ENCODE data around the gene ZNF613.

- TF ChIP-seq POLR2A (IDR thresholded peaks at IDR 0.05) (no peak), EP300 (IDR thresholded peaks at IDR 0.05) (no peak)
- TF ChIP-seq, protein P1, sequence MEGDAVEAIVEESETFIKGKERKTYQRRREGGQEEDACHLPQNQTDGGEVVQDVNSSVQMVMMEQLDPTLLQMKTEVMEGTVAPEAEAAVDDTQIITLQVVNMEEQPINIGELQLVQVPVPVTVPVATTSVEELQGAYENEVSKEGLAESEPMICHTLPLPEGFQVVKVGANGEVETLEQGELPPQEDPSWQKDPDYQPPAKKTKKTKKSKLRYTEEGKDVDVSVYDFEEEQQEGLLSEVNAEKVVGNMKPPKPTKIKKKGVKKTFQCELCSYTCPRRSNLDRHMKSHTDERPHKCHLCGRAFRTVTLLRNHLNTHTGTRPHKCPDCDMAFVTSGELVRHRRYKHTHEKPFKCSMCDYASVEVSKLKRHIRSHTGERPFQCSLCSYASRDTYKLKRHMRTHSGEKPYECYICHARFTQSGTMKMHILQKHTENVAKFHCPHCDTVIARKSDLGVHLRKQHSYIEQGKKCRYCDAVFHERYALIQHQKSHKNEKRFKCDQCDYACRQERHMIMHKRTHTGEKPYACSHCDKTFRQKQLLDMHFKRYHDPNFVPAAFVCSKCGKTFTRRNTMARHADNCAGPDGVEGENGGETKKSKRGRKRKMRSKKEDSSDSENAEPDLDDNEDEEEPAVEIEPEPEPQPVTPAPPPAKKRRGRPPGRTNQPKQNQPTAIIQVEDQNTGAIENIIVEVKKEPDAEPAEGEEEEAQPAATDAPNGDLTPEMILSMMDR (IDR thresholded peaks at IDR 0.05), result no peak
Measured at GRCh38 chr19:51994048-51994644, 66.9 kb downstream of the ZNF613 start.

Measured in ovary (tissue), 3 donors.